Measurements from ENCODE around the gene PDLIM1.

The PDLIM1 gene, protein sequence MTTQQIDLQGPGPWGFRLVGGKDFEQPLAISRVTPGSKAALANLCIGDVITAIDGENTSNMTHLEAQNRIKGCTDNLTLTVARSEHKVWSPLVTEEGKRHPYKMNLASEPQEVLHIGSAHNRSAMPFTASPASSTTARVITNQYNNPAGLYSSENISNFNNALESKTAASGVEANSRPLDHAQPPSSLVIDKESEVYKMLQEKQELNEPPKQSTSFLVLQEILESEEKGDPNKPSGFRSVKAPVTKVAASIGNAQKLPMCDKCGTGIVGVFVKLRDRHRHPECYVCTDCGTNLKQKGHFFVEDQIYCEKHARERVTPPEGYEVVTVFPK

DNA sequence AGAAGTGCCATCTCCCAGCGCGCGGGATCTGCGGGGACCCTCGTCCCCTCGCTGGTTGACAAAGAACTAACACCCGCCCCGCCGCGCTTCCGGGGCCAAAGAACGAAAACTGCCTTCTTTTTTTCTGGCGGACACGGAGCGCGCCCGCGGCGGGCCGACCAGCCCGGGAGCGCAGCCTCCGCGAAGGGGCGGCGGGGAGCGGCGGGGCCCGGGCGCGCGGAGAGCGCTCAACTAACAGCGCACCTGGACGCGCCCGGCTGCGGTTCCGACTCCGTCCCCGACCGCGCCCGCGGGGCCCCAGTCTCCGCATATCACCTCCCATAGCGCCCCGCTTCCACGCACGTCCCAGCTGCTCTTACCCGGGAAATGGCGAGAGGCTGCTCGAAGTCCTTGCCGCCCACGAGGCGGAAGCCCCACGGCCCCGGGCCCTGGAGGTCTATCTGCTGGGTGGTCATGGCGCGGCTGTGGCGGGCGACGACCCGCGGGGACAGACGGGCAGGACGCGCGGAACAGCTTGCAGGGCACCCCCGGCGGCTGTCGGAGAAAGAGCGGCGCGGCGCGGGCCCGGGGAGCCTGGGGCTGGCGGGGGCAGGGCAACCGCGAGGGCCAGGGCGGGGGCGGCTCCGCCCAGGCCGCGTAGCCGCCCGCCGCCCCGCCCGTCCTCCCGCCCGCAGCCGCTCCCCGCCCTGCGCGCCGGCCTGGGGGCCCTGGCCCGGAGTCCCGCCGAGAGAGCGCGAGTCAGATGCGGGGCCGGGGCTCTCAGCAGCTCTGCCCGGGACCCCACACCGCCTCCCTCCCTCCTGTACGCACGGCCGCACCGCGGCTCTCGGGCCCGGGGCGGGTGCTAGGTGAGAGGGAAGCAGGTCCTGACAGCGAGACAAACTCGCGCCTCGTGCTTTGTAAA is at the start of gene PDLIM1:
TSS of gene PDLIM1 (minus strand) at position 543 of the 904 bp plus-strand sequence. CDS start at position 455, 88 bp downstream.
- no peaks in the 10 kb centered on the region for H3K27me3 ChIP-seq (ENCODE audit: control insufficient read depth in 2 of 2, insufficient read depth in 2 of 2, low read length in 2 of 2)
- peak within 1 kb of the TSS; percentile 94 to 96 for H3K27ac ChIP-seq (ENCODE audit: low read depth in 2 of 2, low read length in 2 of 2)
- H3K4me3 ChIP-seq (ENCODE audit: low read length in 2 of 2): peak within 1 kb of the TSS; percentile 85 to 96
- no peaks in the 10 kb centered on the region for H3K36me3 ChIP-seq (ENCODE audit: control insufficient read depth in 2 of 2, insufficient read depth in 2 of 2, low read length in 2 of 2)
- H3K9me3 ChIP-seq (ENCODE audit: control insufficient read depth in 2 of 2, low read length in 2 of 2): no peaks in the 10 kb centered on the region
- peaks cover 40 to 51% of the 10 kb centered on the region in 2 donors for H3K4me1 ChIP-seq (ENCODE audit: control insufficient read depth in 2 of 2, insufficient read depth in 2 of 2, low read length in 2 of 2)
- peak within 1 kb of the TSS; percentile 98 for H3K9ac ChIP-seq (ENCODE audit: low read depth in 1 of 2, low read length in 2 of 2)

DNA sequence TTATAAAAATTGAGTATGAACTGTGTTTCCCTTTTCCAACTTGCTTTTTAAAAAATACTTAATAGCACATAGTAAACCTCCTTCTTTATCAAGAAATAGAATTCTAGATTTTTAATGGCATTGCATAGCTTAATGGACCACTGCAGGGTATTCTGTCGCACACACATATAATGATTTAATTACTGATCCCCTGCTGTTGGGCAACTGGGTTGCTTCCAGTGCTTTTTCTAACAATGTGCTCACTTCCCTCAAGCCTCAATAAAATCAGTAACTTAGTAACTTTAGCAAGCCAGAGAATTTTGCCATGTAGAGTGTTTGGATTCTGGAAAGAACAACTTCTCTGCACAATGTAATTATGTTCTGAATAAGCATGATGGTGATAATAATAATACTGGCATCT is 49.1 kb upstream of the PDLIM1 start:
- no peak overlapping the region for H3K4me3 ChIP-seq (ENCODE audit: low read length in 2 of 2)
- H3K9ac ChIP-seq (ENCODE audit: low read depth in 1 of 2, low read length in 2 of 2): no peak overlapping the region
- no peaks in the 10 kb centered on the region for H3K27me3 ChIP-seq (ENCODE audit: control insufficient read depth in 2 of 2, insufficient read depth in 2 of 2, low read length in 2 of 2)
- no peak overlapping the region for H3K27ac ChIP-seq (ENCODE audit: low read depth in 2 of 2, low read length in 2 of 2)
- peaks cover 0 to 2% of the 10 kb centered on the region in 2 donors for H3K4me1 ChIP-seq (ENCODE audit: control insufficient read depth in 2 of 2, insufficient read depth in 2 of 2, low read length in 2 of 2)
- H3K9me3 ChIP-seq (ENCODE audit: control insufficient read depth in 2 of 2, low read length in 2 of 2): no peaks in the 10 kb centered on the region
- peaks cover 0 to 12% of the 10 kb centered on the region in 2 donors for H3K36me3 ChIP-seq (ENCODE audit: control insufficient read depth in 2 of 2, insufficient read depth in 2 of 2, low read length in 2 of 2)

GRCh38 chr10:95337423-95338160 is 46.8 kb upstream of the PDLIM1 start:
- Histone ChIP-seq H3K9ac (ENCODE audit: low read depth in 1 of 2, low read length in 2 of 2) (no peak overlapping the region), H3K4me1 (ENCODE audit: control insufficient read depth in 2 of 2, insufficient read depth in 2 of 2, low read length in 2 of 2) (peaks cover 0 to 5% of the 10 kb centered on the region in 2 donors), H3K36me3 (ENCODE audit: control insufficient read depth in 2 of 2, insufficient read depth in 2 of 2, low read length in 2 of 2) (peaks cover 0 to 12% of the 10 kb centered on the region in 2 donors), H3K27me3 (ENCODE audit: control insufficient read depth in 2 of 2, insufficient read depth in 2 of 2, low read length in 2 of 2) (no peaks in the 10 kb centered on the region), H3K4me3 (ENCODE audit: low read length in 2 of 2) (no peak overlapping the region), H3K27ac (ENCODE audit: low read depth in 2 of 2, low read length in 2 of 2) (no peak overlapping the region), H3K9me3 (ENCODE audit: control insufficient read depth in 2 of 2, low read length in 2 of 2) (no peaks in the 10 kb centered on the region)

DNA sequence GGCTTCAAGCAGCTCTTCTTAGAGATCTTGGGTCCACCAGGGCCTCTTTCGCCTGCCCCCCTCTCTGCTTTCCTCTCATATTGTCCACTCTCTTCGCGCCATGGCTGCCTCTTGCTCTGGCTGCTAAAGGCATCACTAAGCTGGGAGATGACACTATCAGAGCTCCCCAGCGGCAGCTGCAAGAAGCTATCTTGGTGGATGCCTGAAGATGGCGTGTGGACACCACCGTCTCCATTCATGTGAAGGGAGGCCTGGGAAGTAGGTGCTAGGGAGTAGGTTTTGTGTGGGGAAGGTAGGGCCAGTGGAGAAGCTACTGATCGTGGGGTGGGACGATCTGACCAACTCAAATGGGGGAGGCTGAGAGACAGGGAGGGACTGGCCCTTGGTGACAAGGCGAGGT is 45.9 kb upstream of the PDLIM1 start:
- Histone ChIP-seq H3K9ac (ENCODE audit: low read depth in 1 of 2, low read length in 2 of 2) (no peak overlapping the region), H3K9me3 (ENCODE audit: control insufficient read depth in 2 of 2, low read length in 2 of 2) (no peaks in the 10 kb centered on the region), H3K27ac (ENCODE audit: low read depth in 2 of 2, low read length in 2 of 2) (no peak overlapping the region), H3K36me3 (ENCODE audit: control insufficient read depth in 2 of 2, insufficient read depth in 2 of 2, low read length in 2 of 2) (peaks cover 0 to 12% of the 10 kb centered on the region in 2 donors), H3K4me3 (ENCODE audit: low read length in 2 of 2) (no peak overlapping the region), H3K27me3 (ENCODE audit: control insufficient read depth in 2 of 2, insufficient read depth in 2 of 2, low read length in 2 of 2) (no peaks in the 10 kb centered on the region), H3K4me1 (ENCODE audit: control insufficient read depth in 2 of 2, insufficient read depth in 2 of 2, low read length in 2 of 2) (peaks cover 0 to 5% of the 10 kb centered on the region in 2 donors)

- peaks cover 0 to 5% of the 10 kb centered on the region in 2 donors for H3K4me1 ChIP-seq (ENCODE audit: control insufficient read depth in 2 of 2, insufficient read depth in 2 of 2, low read length in 2 of 2)
- no peak overlapping the region for H3K9ac ChIP-seq (ENCODE audit: low read depth in 1 of 2, low read length in 2 of 2)
- H3K4me3 ChIP-seq (ENCODE audit: low read length in 2 of 2): no peak overlapping the region
- no peaks in the 10 kb centered on the region for H3K9me3 ChIP-seq (ENCODE audit: control insufficient read depth in 2 of 2, low read length in 2 of 2)
- no peak overlapping the region for H3K27ac ChIP-seq (ENCODE audit: low read depth in 2 of 2, low read length in 2 of 2)
- H3K27me3 ChIP-seq (ENCODE audit: control insufficient read depth in 2 of 2, insufficient read depth in 2 of 2, low read length in 2 of 2): no peaks in the 10 kb centered on the region
- H3K36me3 ChIP-seq (ENCODE audit: control insufficient read depth in 2 of 2, insufficient read depth in 2 of 2, low read length in 2 of 2): peaks cover 0 to 12% of the 10 kb centered on the region in 2 donors
These were observed 45.3 kb upstream of the PDLIM1 start for GRCh38 chr10:95335933-95336699.

DNA sequence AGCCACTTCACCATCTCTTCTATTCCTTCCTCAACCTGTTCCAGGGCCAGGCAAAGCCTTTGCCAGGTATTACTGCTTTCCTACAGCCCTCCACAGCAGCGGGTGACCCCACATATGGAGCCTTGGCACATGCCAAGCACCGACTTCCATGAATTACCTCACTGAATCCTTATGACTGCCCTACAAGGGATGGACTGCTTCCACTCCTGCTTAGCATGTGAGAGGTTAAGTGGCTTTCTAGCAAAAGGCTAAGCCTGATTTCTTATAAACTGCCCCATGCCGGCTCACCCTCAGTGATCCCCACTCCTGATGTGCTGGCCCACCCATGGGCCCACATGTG is 44.0 kb upstream of the PDLIM1 start:
- Histone ChIP-seq H3K9ac (ENCODE audit: low read depth in 1 of 2, low read length in 2 of 2) (no peak overlapping the region), H3K4me3 (ENCODE audit: low read length in 2 of 2) (no peak overlapping the region), H3K27me3 (ENCODE audit: control insufficient read depth in 2 of 2, insufficient read depth in 2 of 2, low read length in 2 of 2) (no peaks in the 10 kb centered on the region), H3K36me3 (ENCODE audit: control insufficient read depth in 2 of 2, insufficient read depth in 2 of 2, low read length in 2 of 2) (peaks cover 0 to 12% of the 10 kb centered on the region in 2 donors), H3K4me1 (ENCODE audit: control insufficient read depth in 2 of 2, insufficient read depth in 2 of 2, low read length in 2 of 2) (peaks cover 0 to 5% of the 10 kb centered on the region in 2 donors), H3K9me3 (ENCODE audit: control insufficient read depth in 2 of 2, low read length in 2 of 2) (no peaks in the 10 kb centered on the region), H3K27ac (ENCODE audit: low read depth in 2 of 2, low read length in 2 of 2) (peak overlapping the region; percentile 56 to 73)

GRCh38 chr10:95333997-95334804 is 43.4 kb upstream of the PDLIM1 start:
- Histone ChIP-seq H3K9ac (ENCODE audit: low read depth in 1 of 2, low read length in 2 of 2) (no peak overlapping the region), H3K9me3 (ENCODE audit: control insufficient read depth in 2 of 2, low read length in 2 of 2) (no peaks in the 10 kb centered on the region), H3K4me1 (ENCODE audit: control insufficient read depth in 2 of 2, insufficient read depth in 2 of 2, low read length in 2 of 2) (peaks cover 0 to 5% of the 10 kb centered on the region in 2 donors), H3K36me3 (ENCODE audit: control insufficient read depth in 2 of 2, insufficient read depth in 2 of 2, low read length in 2 of 2) (peaks cover 0 to 9% of the 10 kb centered on the region in 2 donors), H3K27ac (ENCODE audit: low read depth in 2 of 2, low read length in 2 of 2) (peak overlapping the region; percentile 59 to 78), H3K27me3 (ENCODE audit: control insufficient read depth in 2 of 2, insufficient read depth in 2 of 2, low read length in 2 of 2) (no peaks in the 10 kb centered on the region), H3K4me3 (ENCODE audit: low read length in 2 of 2) (no peak overlapping the region)

- H3K27ac ChIP-seq (ENCODE audit: low read depth in 2 of 2, low read length in 2 of 2): no peak overlapping the region
- no peak overlapping the region for H3K4me3 ChIP-seq (ENCODE audit: low read length in 2 of 2)
- no peak overlapping the region for H3K9ac ChIP-seq (ENCODE audit: low read depth in 1 of 2, low read length in 2 of 2)
- H3K36me3 ChIP-seq (ENCODE audit: control insufficient read depth in 2 of 2, insufficient read depth in 2 of 2, low read length in 2 of 2): peaks cover 0 to 4% of the 10 kb centered on the region in 2 donors
- no peaks in the 10 kb centered on the region for H3K27me3 ChIP-seq (ENCODE audit: control insufficient read depth in 2 of 2, insufficient read depth in 2 of 2, low read length in 2 of 2)
- peaks cover 0 to 5% of the 10 kb centered on the region in 2 donors for H3K4me1 ChIP-seq (ENCODE audit: control insufficient read depth in 2 of 2, insufficient read depth in 2 of 2, low read length in 2 of 2)
- H3K9me3 ChIP-seq (ENCODE audit: control insufficient read depth in 2 of 2, low read length in 2 of 2): no peaks in the 10 kb centered on the region
These were observed 42.0 kb upstream of the PDLIM1 start for GRCh38 chr10:95332666-95333249.

Measured in mucosa of rectum (tissue), 2 donors.